GM23338 (cell line): ENCODE data around the gene NUDT15. TPM values are rescaled to one million over a fixed set of nuclear protein-coding genes. Genes with fewer than 3 reads are reported as not detected.

Experiments
- ATAC-seq: fragments of 200-7000 bp; cut with Tn5 transposase; 3 replicates; pipeline ENCODE4 v1.9.1; 2020
- DNase-seq: peaks from one replicate; pipeline ENCODE4 v3.0.0-alpha.2; 2015; ENCODE audit warnings: low spot score
- H2AFZ ChIP-seq: fragments of 200-600 bp; sonication (generic); 2 replicates; pipeline ENCODE4 v1.8.0; 2016; ENCODE audit warnings: antibody characterized with exemption, mild to moderate bottlenecking, moderate library complexity
- H3F3A ChIP-seq: fragments of 200-600 bp; sonication (generic); replicated peaks from 2 replicates; pipeline ENCODE4 v1.8.0; 2017; ENCODE audit warnings: antibody characterized with exemption, mixed run types, low read depth
- H3K27ac ChIP-seq: fragments of 200-600 bp; sonication (generic); 2 replicates; pipeline ENCODE4 v1.6.1; 2016; ENCODE audit warnings: low read depth
- H3K27me3 ChIP-seq: fragments of 200-600 bp; sonication (generic); 2 replicates; pipeline ENCODE4 v1.8.0; 2016; ENCODE audit warnings: mild to moderate bottlenecking, mixed run types, moderate library complexity; ENCODE audit not compliant: insufficient read depth
- H3K36me3 ChIP-seq: fragments of 200-600 bp; sonication (generic); 2 replicates; pipeline ENCODE4 v1.8.0; 2016; ENCODE audit warnings: mild to moderate bottlenecking; ENCODE audit not compliant: insufficient read depth
- H3K4me1 ChIP-seq: fragments of 200-600 bp; sonication (generic); 2 replicates; pipeline ENCODE4 v1.8.0; 2016; ENCODE audit warnings: mild to moderate bottlenecking, moderate library complexity; ENCODE audit not compliant: insufficient read depth
- H3K4me2 ChIP-seq: fragments of 200-600 bp; sonication (generic); 2 replicates; pipeline ENCODE4 v1.7.1; 2017; ENCODE audit warnings: mixed run types
- H3K4me3 ChIP-seq: fragments of 200-600 bp; sonication (generic); 2 replicates; pipeline ENCODE4 v1.6.1; 2016; ENCODE audit warnings: mixed run types
- H3K79me2 ChIP-seq: fragments of 200-600 bp; sonication (generic); replicated peaks from 2 replicates; pipeline ENCODE4 v1.8.0; 2017; ENCODE audit warnings: mild to moderate bottlenecking; ENCODE audit not compliant: insufficient read depth
- H3K9me2 ChIP-seq: fragments of 200-600 bp; sonication (generic); 2 replicates; pipeline ENCODE4 v1.8.0; 2017; ENCODE audit not compliant: insufficient read depth
- H4K20me1 ChIP-seq: fragments of 200-600 bp; sonication (generic); replicated peaks from 2 replicates; pipeline ENCODE4 v1.8.0; 2017; ENCODE audit warnings: mild to moderate bottlenecking; ENCODE audit not compliant: insufficient read depth
- H3K27ac Mint-ChIP-seq: 2 replicates; pipeline ENCODE4 v1.8.0; 2020; ENCODE audit warnings: inconsistent platforms, mild to moderate bottlenecking, moderate library complexity, mixed read lengths
- H3K27me3 Mint-ChIP-seq: 3 replicates; pipeline ENCODE4 v1.8.0; 2022; ENCODE audit warnings: low read depth, mild to moderate bottlenecking, moderate library complexity, mixed read lengths, inconsistent platforms; ENCODE audit not compliant: insufficient read depth, poor library complexity
- H3K36me3 Mint-ChIP-seq: 3 replicates; pipeline ENCODE4 v1.8.0; 2021; ENCODE audit warnings: low read depth, mild to moderate bottlenecking, inconsistent platforms, moderate library complexity, mixed read lengths
- H3K4me1 Mint-ChIP-seq: 3 replicates; pipeline ENCODE4 v1.8.0; 2020; ENCODE audit warnings: mild to moderate bottlenecking, inconsistent platforms, mixed read lengths
- H3K4me3 Mint-ChIP-seq: 3 replicates; pipeline ENCODE4 v1.8.0; 2021; ENCODE audit warnings: moderate library complexity, mild to moderate bottlenecking, inconsistent platforms, mixed read lengths
- H3K9me3 Mint-ChIP-seq: 3 replicates; pipeline ENCODE4 v1.8.0; 2020; ENCODE audit warnings: moderate library complexity, mild to moderate bottlenecking, inconsistent platforms, mixed read lengths
- CREB1 ChIP-seq: fragments of 250-450 bp; sonication (Bioruptor Pico); IDR thresholded peaks from 2 replicates; pipeline ENCODE4 v1.5.0; 2020; ENCODE audit warnings: low read depth, mild to moderate bottlenecking, moderate library complexity
- ETS1 ChIP-seq: IDR thresholded peaks from 2 replicates; pipeline ENCODE4 v1.6.1; 2016; ENCODE audit warnings: antibody characterized with exemption
- EZH2 ChIP-seq: fragments of 200-600 bp; sonication (generic); IDR thresholded peaks from one replicate; pipeline ENCODE4 v1.8.0; 2017; ENCODE audit warnings: antibody characterized with exemption, mild to moderate bottlenecking, low read depth; ENCODE audit not compliant: unreplicated experiment
- EZH2phosphoT487 ChIP-seq: fragments of 200-600 bp; sonication (generic); IDR thresholded peaks from one replicate; pipeline ENCODE4 v1.8.1; 2018; ENCODE audit warnings: antibody characterized with exemption; ENCODE audit not compliant: unreplicated experiment
- JUNB ChIP-seq: IDR thresholded peaks from one replicate; pipeline ENCODE4 v1.6.1; 2016; ENCODE audit warnings: antibody characterized with exemption; ENCODE audit not compliant: unreplicated experiment
- NANOG ChIP-seq: IDR thresholded peaks from 2 replicates; pipeline ENCODE4 v1.6.1; 2016; ENCODE audit warnings: antibody characterized with exemption, borderline replicate concordance
- POLR2AphosphoS5 ChIP-seq: IDR thresholded peaks from 2 replicates; pipeline ENCODE4 v1.6.1; 2016; ENCODE audit warnings: antibody characterized with exemption, low read depth
- ZNF114 ChIP-seq: fragments of 250-450 bp; sonication (Bioruptor Pico); IDR thresholded peaks from 2 replicates; pipeline ENCODE4 v1.5.0; 2020; ENCODE audit warnings: mild to moderate bottlenecking, moderate library complexity
- ZNF331 ChIP-seq: fragments of 250-450 bp; sonication (Bioruptor Pico); IDR thresholded peaks from 2 replicates; pipeline ENCODE4 v1.5.0; 2020; ENCODE audit warnings: low read depth, mild to moderate bottlenecking, moderate library complexity
- polyA plus RNA-seq: library from polyadenylated mRNA; unstranded; fragments of >200 nt; fragmentation: Nextera tagmentation; extraction: Ambion mirVana; gene quantifications from 2 replicates; pipeline ENCODE4 v1.2.1, GENCODE V29; 2016
- total RNA-seq: library from RNA; depleted of rRNA; stranded (reverse); fragments of >200 nt; shearing (Covaris generic); gene quantifications from 2 replicates; pipeline ENCODE4 v1.2.3, GENCODE V29; 2014
- TF ChIP-seq, protein P1 (sequence below), 2 experiments: fragments of 200-600 bp in 1 of 2; sonication (generic) in 1 of 2; conservative IDR thresholded peaks; 2 replicates each; pipeline versions ENCODE4 v1.5.1 to v1.6.1; 2016 to 2017; ENCODE audit warnings: antibody characterized with exemption in 2 of 2, low read depth in 2 of 2, mild to moderate bottlenecking in 2 of 2, moderate library complexity in 1 of 2
- TF ChIP-seq, protein P2 (sequence below): IDR thresholded peaks from one replicate; pipeline ENCODE4 v1.6.1; 2018; ENCODE audit warnings: antibody characterized with exemption; ENCODE audit not compliant: unreplicated experiment

Gene NUDT15
- total and polyA plus RNA-seq, 2 experiments from 2014 or later, result 59.3 TPM

DNA sequence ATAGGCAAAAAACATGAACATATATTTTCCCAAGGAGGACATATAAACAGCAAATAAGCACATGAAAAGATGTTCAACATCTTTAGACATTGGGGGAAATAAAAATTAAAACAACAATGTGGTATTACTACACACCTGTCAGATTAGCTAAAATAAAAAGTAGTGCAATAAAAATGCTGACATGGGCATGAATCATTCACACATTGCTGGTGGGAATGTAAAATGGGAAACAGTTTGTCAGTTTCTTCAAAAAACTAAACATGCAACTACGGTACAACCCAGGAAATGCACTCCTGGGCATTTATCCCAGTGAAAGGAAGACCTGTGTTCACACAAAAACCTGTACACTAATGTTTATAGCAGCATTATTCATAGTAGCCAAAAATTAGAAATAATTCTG, 31.1 kb upstream of the NUDT15 start (continued):
- TF ChIP-seq, protein P1, sequence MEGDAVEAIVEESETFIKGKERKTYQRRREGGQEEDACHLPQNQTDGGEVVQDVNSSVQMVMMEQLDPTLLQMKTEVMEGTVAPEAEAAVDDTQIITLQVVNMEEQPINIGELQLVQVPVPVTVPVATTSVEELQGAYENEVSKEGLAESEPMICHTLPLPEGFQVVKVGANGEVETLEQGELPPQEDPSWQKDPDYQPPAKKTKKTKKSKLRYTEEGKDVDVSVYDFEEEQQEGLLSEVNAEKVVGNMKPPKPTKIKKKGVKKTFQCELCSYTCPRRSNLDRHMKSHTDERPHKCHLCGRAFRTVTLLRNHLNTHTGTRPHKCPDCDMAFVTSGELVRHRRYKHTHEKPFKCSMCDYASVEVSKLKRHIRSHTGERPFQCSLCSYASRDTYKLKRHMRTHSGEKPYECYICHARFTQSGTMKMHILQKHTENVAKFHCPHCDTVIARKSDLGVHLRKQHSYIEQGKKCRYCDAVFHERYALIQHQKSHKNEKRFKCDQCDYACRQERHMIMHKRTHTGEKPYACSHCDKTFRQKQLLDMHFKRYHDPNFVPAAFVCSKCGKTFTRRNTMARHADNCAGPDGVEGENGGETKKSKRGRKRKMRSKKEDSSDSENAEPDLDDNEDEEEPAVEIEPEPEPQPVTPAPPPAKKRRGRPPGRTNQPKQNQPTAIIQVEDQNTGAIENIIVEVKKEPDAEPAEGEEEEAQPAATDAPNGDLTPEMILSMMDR (conservative IDR thresholded peaks at IDR 0.05; ENCODE audit: low read depth in 2 of 2), result no peak
- TF ChIP-seq, protein P2, sequence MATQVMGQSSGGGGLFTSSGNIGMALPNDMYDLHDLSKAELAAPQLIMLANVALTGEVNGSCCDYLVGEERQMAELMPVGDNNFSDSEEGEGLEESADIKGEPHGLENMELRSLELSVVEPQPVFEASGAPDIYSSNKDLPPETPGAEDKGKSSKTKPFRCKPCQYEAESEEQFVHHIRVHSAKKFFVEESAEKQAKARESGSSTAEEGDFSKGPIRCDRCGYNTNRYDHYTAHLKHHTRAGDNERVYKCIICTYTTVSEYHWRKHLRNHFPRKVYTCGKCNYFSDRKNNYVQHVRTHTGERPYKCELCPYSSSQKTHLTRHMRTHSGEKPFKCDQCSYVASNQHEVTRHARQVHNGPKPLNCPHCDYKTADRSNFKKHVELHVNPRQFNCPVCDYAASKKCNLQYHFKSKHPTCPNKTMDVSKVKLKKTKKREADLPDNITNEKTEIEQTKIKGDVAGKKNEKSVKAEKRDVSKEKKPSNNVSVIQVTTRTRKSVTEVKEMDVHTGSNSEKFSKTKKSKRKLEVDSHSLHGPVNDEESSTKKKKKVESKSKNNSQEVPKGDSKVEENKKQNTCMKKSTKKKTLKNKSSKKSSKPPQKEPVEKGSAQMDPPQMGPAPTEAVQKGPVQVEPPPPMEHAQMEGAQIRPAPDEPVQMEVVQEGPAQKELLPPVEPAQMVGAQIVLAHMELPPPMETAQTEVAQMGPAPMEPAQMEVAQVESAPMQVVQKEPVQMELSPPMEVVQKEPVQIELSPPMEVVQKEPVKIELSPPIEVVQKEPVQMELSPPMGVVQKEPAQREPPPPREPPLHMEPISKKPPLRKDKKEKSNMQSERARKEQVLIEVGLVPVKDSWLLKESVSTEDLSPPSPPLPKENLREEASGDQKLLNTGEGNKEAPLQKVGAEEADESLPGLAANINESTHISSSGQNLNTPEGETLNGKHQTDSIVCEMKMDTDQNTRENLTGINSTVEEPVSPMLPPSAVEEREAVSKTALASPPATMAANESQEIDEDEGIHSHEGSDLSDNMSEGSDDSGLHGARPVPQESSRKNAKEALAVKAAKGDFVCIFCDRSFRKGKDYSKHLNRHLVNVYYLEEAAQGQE, result no peak
- no peak for TF ChIP-seq NANOG
- TF ChIP-seq CREB1 (CRISPR knock-in tag), result no peak
- no peak for TF ChIP-seq ZNF331 (CRISPR knock-in tag)
- no peak for TF ChIP-seq ZNF114 (CRISPR knock-in tag)
- TF ChIP-seq ETS1, result no peak
- no peak for TF ChIP-seq JUNB

DNA sequence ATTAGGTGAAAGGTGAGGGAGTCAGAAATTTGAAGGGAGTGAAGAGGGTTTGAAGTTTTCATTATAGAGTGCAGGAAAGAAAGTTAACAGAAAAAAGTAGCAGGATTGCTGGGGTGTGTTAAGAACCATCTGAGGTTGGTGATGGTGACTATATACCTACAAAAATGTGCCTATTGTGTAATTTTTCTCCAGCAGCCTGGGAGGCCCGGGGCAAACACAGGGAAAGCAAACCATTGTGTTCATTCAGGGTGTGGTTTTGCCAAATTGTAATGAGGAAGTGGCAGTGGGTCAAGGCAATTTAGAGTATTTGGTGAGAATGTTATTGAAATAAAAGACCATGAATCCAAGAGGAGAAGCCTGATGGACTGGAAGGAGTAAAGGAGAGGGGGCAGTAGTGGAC, 28.2 kb upstream of the NUDT15 start:
- H3K4me3 ChIP-seq, result no peak overlapping the region
- H4K20me1 ChIP-seq, result no peaks in the 10 kb centered on the region
- peaks cover 20% of the 10 kb centered on the region for H3K4me1 Mint-ChIP-seq
- H3K27ac Mint-ChIP-seq, result no peak overlapping the region; the same call in 1 of the 2 replicates
- H3F3A ChIP-seq, result no peaks in the 10 kb centered on the region
- H2AFZ ChIP-seq, result no peak overlapping the region
- H3K27me3 Mint-ChIP-seq, result peaks cover 11% of the 10 kb centered on the region
- H3K27me3 ChIP-seq, result no peaks in the 10 kb centered on the region
- H3K36me3 Mint-ChIP-seq, result peaks cover 6% of the 10 kb centered on the region; the same call in 2 of the 3 replicates
- H3K4me2 ChIP-seq, result no peak overlapping the region
- no peak for ATAC-seq
- no peaks in the 10 kb centered on the region for H3K9me3 Mint-ChIP-seq
- no peak for DNase-seq
- H3K36me3 ChIP-seq, result no peaks in the 10 kb centered on the region
- H3K9me2 ChIP-seq, result no peaks in the 10 kb centered on the region
- no peaks in the 10 kb centered on the region for H3K79me2 ChIP-seq
- no peak overlapping the region for H3K4me3 Mint-ChIP-seq
- H3K27ac ChIP-seq, result no peak overlapping the region
- H3K4me1 ChIP-seq, result peaks cover 14% of the 10 kb centered on the region
- TF ChIP-seq, protein P1 (conservative IDR thresholded peaks at IDR 0.05; ENCODE audit: low read depth in 2 of 2), result no peak
- no peak for TF ChIP-seq JUNB
- no peak for TF ChIP-seq CREB1 (CRISPR knock-in tag)
- TF ChIP-seq EZH2phosphoT487, result no peak
- TF ChIP-seq, protein P2, result no peak
- no peak for TF ChIP-seq ETS1
- TF ChIP-seq EZH2, result no peak
- no peak for TF ChIP-seq POLR2AphosphoS5
- TF ChIP-seq ZNF331 (CRISPR knock-in tag), result no peak
